ENCODE data around the gene RAD51B. TPM values are rescaled to one million over a fixed set of nuclear protein-coding genes. Genes with fewer than 3 reads are reported as not detected.
A peak's percentile ranks its signal among the peaks of the same experiment; 100 is the strongest.

RAD51B gene
- total and polyA plus RNA-seq, 4 donors: 2.8 to 39.6 (median 13.3) TPM; not detected in 1

DNA sequence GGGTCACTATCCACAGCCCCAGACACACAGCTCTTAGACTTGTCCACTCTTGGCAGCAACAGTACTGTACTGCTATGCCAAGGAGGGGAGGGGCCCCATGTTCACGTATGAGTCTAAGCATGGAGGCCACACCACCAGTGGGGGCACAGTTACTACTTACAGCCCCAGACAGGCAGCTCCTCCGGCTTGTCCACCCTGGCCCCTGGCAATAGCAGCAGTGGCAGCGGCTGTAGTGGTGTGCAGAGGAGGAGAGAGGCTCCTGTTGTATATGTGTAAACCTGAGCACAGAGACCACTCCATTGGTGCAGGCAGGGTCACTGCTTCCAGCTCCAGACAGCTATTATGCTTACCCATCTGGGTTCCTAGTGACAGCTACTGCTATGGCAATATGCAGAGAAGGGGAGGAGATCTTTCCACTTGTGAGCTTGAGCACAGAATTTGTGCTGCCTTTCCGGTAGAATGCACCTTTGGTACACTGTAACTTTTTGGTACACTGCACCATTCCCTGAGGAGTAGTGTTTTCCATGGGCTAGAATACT is 113.2 kb downstream of the RAD51B start:
- ATAC-seq (ENCODE audit: low FRiP score) (no peak), DNase-seq (no peak)
- Histone ChIP-seq H3K4me1 (ENCODE audit: control insufficient read depth in 1 of 2, insufficient read depth in 2 of 2, low read length in 2 of 2) (no peaks in the 10 kb centered on the region), H3K27ac (ENCODE audit: low read depth in 1 of 2, low read length in 2 of 2) (no peak overlapping the region), H3K36me3 (ENCODE audit: control insufficient read depth in 1 of 2, insufficient read depth in 2 of 2, low read length in 1 of 2) (no peaks in the 10 kb centered on the region), H3K27me3 (ENCODE audit: control insufficient read depth in 1 of 2, insufficient read depth in 2 of 2, low read length in 1 of 2) (no peaks in the 10 kb centered on the region), H3K4me3 (ENCODE audit: low read length in 2 of 2) (no peak overlapping the region), H3K9me3 (ENCODE audit: control insufficient read depth, low read length) (no peaks in the 10 kb centered on the region)
- 75 to 94% methylated on average over 3 to 4 of the region's 4 CpGs for WGBS, 2 donors
- intact Hi-C loops (cut with DNase I): no loop called here

DNA sequence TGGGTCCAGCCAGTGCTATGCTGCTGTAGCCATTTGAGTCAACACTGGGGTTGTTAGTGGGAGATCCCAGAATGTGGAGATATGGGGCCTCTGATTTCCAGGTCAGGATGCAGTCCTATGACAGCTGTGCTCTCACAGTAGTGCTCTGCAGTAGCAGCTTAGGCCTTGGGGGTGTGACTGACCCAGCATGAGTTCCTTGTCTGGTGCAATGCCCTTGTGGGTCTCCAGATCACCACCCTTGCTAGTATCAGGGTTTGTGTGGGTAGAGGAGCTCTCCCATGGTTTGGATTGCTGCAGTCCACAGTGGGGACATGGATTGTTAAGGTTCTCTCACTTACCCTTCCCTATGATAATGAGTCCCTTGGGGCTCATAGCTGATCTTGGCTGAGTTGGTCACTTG is 113.7 kb downstream of the RAD51B start:
- Histone ChIP-seq H3K4me1 (ENCODE audit: control insufficient read depth in 1 of 2, insufficient read depth in 2 of 2, low read length in 2 of 2) (no peaks in the 10 kb centered on the region), H3K36me3 (ENCODE audit: control insufficient read depth in 1 of 2, insufficient read depth in 2 of 2, low read length in 1 of 2) (no peaks in the 10 kb centered on the region), H3K27ac (ENCODE audit: low read depth in 1 of 2, low read length in 2 of 2) (no peak overlapping the region), H3K4me3 (ENCODE audit: low read length in 2 of 2) (no peak overlapping the region), H3K9me3 (ENCODE audit: control insufficient read depth, low read length) (no peaks in the 10 kb centered on the region), H3K27me3 (ENCODE audit: control insufficient read depth in 1 of 2, insufficient read depth in 2 of 2, low read length in 1 of 2) (no peaks in the 10 kb centered on the region)
- intact Hi-C loops (cut with DNase I): no loop called here
- ATAC-seq (ENCODE audit: low FRiP score) (peak; percentile 39), DNase-seq (no peak)

DNA sequence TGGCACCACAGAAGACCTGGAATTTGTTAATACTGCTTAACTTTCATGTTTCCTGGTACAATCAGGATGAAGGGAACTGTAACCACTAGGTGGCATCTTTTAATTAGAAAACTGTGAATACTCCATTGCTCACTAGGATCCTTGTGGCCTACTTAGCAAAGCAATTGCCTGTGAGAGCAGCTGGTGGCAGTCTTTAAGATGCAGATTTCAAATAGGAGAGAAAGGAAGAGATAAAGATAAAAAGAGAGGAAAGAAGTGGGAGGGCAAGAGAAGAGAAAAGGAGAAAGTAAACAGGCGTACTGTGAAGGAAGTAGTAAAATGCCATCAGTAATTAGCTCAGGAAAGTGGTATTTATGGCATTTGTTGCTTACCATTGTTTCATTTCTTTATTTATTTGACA is 114.5 kb downstream of the RAD51B start:
- Histone ChIP-seq H3K9me3 (ENCODE audit: control insufficient read depth, low read length) (no peaks in the 10 kb centered on the region), H3K4me1 (ENCODE audit: control insufficient read depth in 1 of 2, insufficient read depth in 2 of 2, low read length in 2 of 2) (no peaks in the 10 kb centered on the region), H3K27me3 (ENCODE audit: control insufficient read depth in 1 of 2, insufficient read depth in 2 of 2, low read length in 1 of 2) (no peaks in the 10 kb centered on the region), H3K27ac (ENCODE audit: low read depth in 1 of 2, low read length in 2 of 2) (no peak overlapping the region), H3K36me3 (ENCODE audit: control insufficient read depth in 1 of 2, insufficient read depth in 2 of 2, low read length in 1 of 2) (no peaks in the 10 kb centered on the region), H3K4me3 (ENCODE audit: low read length in 2 of 2) (no peak overlapping the region)
- no peak for DNase-seq
- intact Hi-C loops (cut with DNase I): no loop called here
- WGBS, 2 donors: 15 to 29% methylated on average over 1 of the region's 1 CpG
- ATAC-seq (ENCODE audit: low FRiP score): peak; percentile 87

DNA sequence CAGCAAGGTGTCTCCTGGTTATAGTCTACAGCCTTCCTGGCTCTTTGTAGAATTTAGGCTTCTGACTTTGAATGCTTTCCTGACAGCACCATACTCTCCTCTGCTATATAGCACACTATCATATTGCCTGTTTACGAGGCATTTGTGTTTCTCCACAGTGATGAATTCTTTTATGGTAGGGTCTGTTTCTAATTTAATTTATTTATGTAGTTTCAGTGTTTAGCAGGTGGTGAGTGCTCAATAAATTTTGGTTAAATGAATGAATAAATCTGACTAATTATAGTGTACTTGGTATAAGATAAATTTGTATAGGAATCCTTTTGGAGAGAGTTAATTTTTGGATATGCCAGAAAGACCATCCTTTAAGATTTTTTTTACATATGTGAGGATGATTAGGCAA is 115.3 kb downstream of the RAD51B start:
- H3K9me3 ChIP-seq (ENCODE audit: control insufficient read depth, low read length): no peaks in the 10 kb centered on the region
- H3K4me3 ChIP-seq (ENCODE audit: low read length in 2 of 2): no peak overlapping the region
- DNase-seq: no peak
- intact Hi-C loops (cut with DNase I): no loop called here
- H3K4me1 ChIP-seq (ENCODE audit: control insufficient read depth in 1 of 2, insufficient read depth in 2 of 2, low read length in 2 of 2): no peaks in the 10 kb centered on the region
- 97 to 100% methylated on average over 1 of the region's 1 CpG for WGBS, 2 donors
- no peaks in the 10 kb centered on the region for H3K36me3 ChIP-seq (ENCODE audit: control insufficient read depth in 1 of 2, insufficient read depth in 2 of 2, low read length in 1 of 2)
- H3K27me3 ChIP-seq (ENCODE audit: control insufficient read depth in 1 of 2, insufficient read depth in 2 of 2, low read length in 1 of 2): no peaks in the 10 kb centered on the region
- H3K27ac ChIP-seq (ENCODE audit: low read depth in 1 of 2, low read length in 2 of 2): no peak overlapping the region
- ATAC-seq (ENCODE audit: low FRiP score): no peak

DNA sequence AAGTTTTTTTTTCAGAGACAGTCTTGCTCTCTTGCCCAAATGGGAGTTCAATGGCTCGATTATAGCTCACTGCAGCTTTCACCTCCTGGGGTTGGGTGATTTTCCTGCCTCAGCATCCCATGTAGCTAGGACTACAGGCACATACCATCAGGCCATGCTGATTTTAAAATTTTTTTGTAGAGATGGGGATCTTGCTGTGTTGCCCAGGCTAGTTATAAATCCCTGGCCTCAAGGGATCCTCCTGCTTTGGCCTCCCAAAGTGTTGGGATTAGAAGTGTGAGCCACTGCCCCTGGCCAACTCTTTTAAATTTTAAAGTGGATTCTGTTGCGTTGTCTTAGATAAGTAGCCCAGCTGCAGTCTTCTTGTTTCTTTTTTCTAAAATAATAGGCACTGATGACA is 115.8 kb downstream of the RAD51B start:
- intact Hi-C loops (cut with DNase I): no loop called here
- DNase-seq: no peak
- H3K9me3 ChIP-seq (ENCODE audit: control insufficient read depth, low read length): no peaks in the 10 kb centered on the region
- H3K36me3 ChIP-seq (ENCODE audit: control insufficient read depth in 1 of 2, insufficient read depth in 2 of 2, low read length in 1 of 2): no peaks in the 10 kb centered on the region
- no peaks in the 10 kb centered on the region for H3K4me1 ChIP-seq (ENCODE audit: control insufficient read depth in 1 of 2, insufficient read depth in 2 of 2, low read length in 2 of 2)
- H3K27me3 ChIP-seq (ENCODE audit: control insufficient read depth in 1 of 2, insufficient read depth in 2 of 2, low read length in 1 of 2): no peaks in the 10 kb centered on the region
- no peak overlapping the region for H3K4me3 ChIP-seq (ENCODE audit: low read length in 2 of 2)
- WGBS, 2 donors: 95 to 97% methylated on average over 2 of the region's 2 CpGs
- no peak overlapping the region for H3K27ac ChIP-seq (ENCODE audit: low read depth in 1 of 2, low read length in 2 of 2)
- ATAC-seq (ENCODE audit: low FRiP score): no peak

DNA sequence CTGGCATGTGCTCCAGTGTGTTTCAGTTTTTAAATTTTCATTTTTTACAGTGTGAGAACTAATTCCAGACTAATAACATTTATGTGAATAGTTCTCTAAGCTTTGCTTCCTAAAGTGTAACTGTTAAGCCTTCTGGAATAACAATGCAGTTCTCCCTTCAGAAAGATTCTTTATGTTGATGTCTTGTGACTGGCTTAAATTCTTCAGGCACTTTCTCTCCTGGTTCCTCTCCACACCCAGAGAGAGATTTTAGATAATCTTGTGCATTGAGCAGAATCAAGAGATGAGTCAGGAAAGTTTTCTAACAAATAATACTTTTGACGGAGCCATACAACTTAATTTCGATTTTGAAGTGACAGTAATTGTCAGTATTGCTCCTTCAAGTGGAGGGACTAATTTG is 118.5 kb downstream of the RAD51B start:
- intact Hi-C loops (cut with DNase I): no loop called here
- no peaks in the 10 kb centered on the region for H3K27me3 ChIP-seq (ENCODE audit: control insufficient read depth in 1 of 2, insufficient read depth in 2 of 2, low read length in 1 of 2)
- H3K4me3 ChIP-seq (ENCODE audit: low read length in 2 of 2): no peak overlapping the region
- H3K9me3 ChIP-seq (ENCODE audit: control insufficient read depth, low read length): no peaks in the 10 kb centered on the region
- no peak for ATAC-seq (ENCODE audit: low FRiP score)
- H3K36me3 ChIP-seq (ENCODE audit: control insufficient read depth in 1 of 2, insufficient read depth in 2 of 2, low read length in 1 of 2): no peaks in the 10 kb centered on the region
- 89 to 93% methylated on average over 2 of the region's 2 CpGs for WGBS, 2 donors
- peaks cover 7 to 10% of the 10 kb centered on the region in 2 donors for H3K4me1 ChIP-seq (ENCODE audit: control insufficient read depth in 1 of 2, insufficient read depth in 2 of 2, low read length in 2 of 2)
- no peak for DNase-seq
- H3K27ac ChIP-seq (ENCODE audit: low read depth in 1 of 2, low read length in 2 of 2): no peak overlapping the region

DNA sequence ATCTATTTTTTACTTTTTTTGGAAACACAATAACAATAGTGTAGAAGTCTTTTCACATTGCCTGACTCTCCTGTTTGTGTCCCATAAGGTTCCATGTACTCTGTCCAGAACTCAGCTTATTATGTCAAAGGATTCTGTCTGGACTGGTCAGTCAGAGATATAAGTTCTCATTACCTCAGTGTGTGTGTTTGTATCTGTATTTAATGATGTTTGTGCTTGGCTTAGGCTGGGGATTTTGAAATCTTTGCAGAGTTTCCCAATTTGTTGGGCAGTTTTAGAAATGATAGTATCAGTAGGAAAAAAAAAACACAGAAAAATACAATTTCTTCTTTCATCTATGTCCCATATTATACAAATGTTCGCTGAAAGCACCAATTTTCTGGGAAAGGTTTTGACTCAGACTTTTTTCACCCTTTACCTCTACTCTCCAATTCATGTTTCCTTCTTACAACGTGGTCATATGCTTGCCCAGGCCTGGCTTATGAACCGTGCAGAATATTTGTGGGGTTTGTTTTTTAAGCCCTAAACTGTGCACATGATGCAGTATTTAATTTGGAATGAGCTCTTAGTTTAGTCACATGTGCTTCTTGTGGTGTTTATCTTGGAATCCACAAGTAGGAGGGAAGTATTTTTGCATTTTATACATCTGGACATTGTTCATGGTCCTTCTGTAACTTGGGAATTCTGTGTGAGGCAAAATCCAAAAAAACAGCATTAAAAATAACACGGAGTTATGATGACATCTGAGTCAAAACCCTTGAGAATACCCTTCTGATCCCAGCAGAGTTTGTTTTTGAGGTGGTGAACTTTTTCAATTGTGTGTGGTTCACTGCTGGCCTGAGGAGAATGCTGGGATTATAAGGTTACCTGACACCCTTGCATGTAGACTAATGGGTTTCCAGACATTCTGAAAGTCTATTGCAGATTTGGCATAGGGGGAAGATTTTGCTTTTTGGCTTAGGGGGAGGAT is 121.2 kb downstream of the RAD51B start:
- no peaks in the 10 kb centered on the region for H3K9me3 ChIP-seq (ENCODE audit: control insufficient read depth, low read length)
- peak; percentile 86 for ATAC-seq (ENCODE audit: low FRiP score)
- H3K27ac ChIP-seq (ENCODE audit: low read depth in 1 of 2, low read length in 2 of 2): peak overlapping the region; percentile 57 to 84
- no peaks in the 10 kb centered on the region for H3K27me3 ChIP-seq (ENCODE audit: control insufficient read depth in 1 of 2, insufficient read depth in 2 of 2, low read length in 1 of 2)
- no peaks in the 10 kb centered on the region for H3K36me3 ChIP-seq (ENCODE audit: control insufficient read depth in 1 of 2, insufficient read depth in 2 of 2, low read length in 1 of 2)
- intact Hi-C loops (cut with DNase I): loop anchor here (2.0 to 10.0 kb wide), 7 partner anchors 292 to 877 kb away; no protein-coding TSS in a partner anchor
- no peak for DNase-seq
- H3K4me1 ChIP-seq (ENCODE audit: control insufficient read depth in 1 of 2, insufficient read depth in 2 of 2, low read length in 2 of 2): peaks cover 10% of the 10 kb centered on the region in 2 donors
- 3 to 6% methylated on average over 4 of the region's 4 CpGs for WGBS, 2 donors
- no peak overlapping the region for H3K4me3 ChIP-seq (ENCODE audit: low read length in 2 of 2)

DNA sequence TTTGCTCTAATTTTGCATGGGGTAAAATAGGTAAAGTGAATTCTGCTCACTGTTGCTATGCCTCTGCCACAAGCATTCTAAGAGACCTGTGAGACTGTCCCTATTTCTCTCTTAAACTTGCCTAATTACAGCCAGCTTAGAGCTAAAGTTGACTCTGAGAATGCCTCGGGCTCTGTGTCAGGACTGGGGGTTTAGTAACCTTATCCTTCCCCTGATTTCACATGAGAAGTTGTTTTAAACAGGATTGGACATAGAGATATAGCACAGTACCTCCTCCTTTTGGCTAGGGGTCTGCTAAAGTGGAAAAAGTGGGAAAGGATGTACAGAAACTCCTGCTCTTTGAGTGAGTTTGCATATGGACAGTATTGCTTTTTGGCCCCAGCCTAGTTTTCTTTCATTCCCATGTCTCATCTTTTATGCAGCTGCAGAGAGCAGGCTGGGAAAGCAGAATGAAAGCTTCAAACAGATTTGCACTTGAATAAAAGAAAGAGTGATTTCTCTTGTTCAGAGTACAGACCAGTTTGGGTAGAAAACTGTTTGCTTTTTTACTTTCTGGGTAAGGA is 122.0 kb downstream of the RAD51B start:
- H3K36me3 ChIP-seq (ENCODE audit: control insufficient read depth in 1 of 2, insufficient read depth in 2 of 2, low read length in 1 of 2): no peaks in the 10 kb centered on the region
- peak overlapping the region; percentile 57 to 84 for H3K27ac ChIP-seq (ENCODE audit: low read depth in 1 of 2, low read length in 2 of 2)
- peaks cover 10% of the 10 kb centered on the region in 2 donors for H3K4me1 ChIP-seq (ENCODE audit: control insufficient read depth in 1 of 2, insufficient read depth in 2 of 2, low read length in 2 of 2)
- no peaks in the 10 kb centered on the region for H3K9me3 ChIP-seq (ENCODE audit: control insufficient read depth, low read length)
- no peaks in the 10 kb centered on the region for H3K27me3 ChIP-seq (ENCODE audit: control insufficient read depth in 1 of 2, insufficient read depth in 2 of 2, low read length in 1 of 2)
- 6% methylated on average over 1 of the region's 1 CpG for WGBS, 2 donors
- no peak for DNase-seq
- intact Hi-C loops (cut with DNase I): loop anchor here (2.0 to 10.0 kb wide), 7 partner anchors 291 to 876 kb away; no protein-coding TSS in a partner anchor
- ATAC-seq (ENCODE audit: low FRiP score): peak; percentile 39
- H3K4me3 ChIP-seq (ENCODE audit: low read length in 2 of 2): no peak overlapping the region

Data from aorta (tissue), 5 donors.